GM18909 (cell line): ENCODE data around the gene SPPL3.
"Not testable (repeated sequence)": the region's sequence is repeated elsewhere in the genome, so short reads cannot be mapped to it uniquely, and the experiment has no call there.

Source experiments
- ATAC-seq: cut with Tn5 transposase; IDR thresholded peaks from one replicate; pipeline ENCODE4 v1.9.1; 2021; ENCODE audit warnings: mild to moderate bottlenecking; ENCODE audit not compliant: unreplicated experiment, poor library complexity

The SPPL3 gene

GRCh38 chr12:120904197-120904773 is at the start of gene SPPL3:
Gene SPPL3, minus strand, starts transcription at chr12:120904358. Its CDS starts 491 bp downstream, at chr12:120903867.
- ATAC-seq: peak; percentile 69

- no peak for ATAC-seq
Observed at GRCh38 chr12:120950807-120951206, 46.6 kb upstream of the SPPL3 start.

- ATAC-seq: not testable (repeated sequence)
Observed at GRCh38 chr12:120950260-120950799, 46.2 kb upstream of the SPPL3 start.

GRCh38 chr12:120945516-120945915 is 41.4 kb upstream of the SPPL3 start:
- ATAC-seq: not testable (repeated sequence)

GRCh38 chr12:120944645-120945217 is 40.6 kb upstream of the SPPL3 start:
- ATAC-seq: no peak

- ATAC-seq: no peak
Observed at GRCh38 chr12:120943482-120943881, 39.3 kb upstream of the SPPL3 start.

GRCh38 chr12:120941846-120942405 is 37.8 kb upstream of the SPPL3 start:
- no peak for ATAC-seq

- no peak for ATAC-seq
Observed at GRCh38 chr12:120941412-120941811, 37.3 kb upstream of the SPPL3 start.

GRCh38 chr12:120940799-120941198 is 36.6 kb upstream of the SPPL3 start:
- no peak for ATAC-seq

- ATAC-seq: no peak
Observed at GRCh38 chr12:120940006-120940405, 35.8 kb upstream of the SPPL3 start.

- no peak for ATAC-seq
Observed at GRCh38 chr12:120939523-120939922, 35.4 kb upstream of the SPPL3 start.

GRCh38 chr12:120938496-120938895 is 34.3 kb upstream of the SPPL3 start:
- ATAC-seq: no peak

GRCh38 chr12:120936197-120936596 is 32.0 kb upstream of the SPPL3 start:
- no peak for ATAC-seq

GRCh38 chr12:120933786-120934185 is 29.6 kb upstream of the SPPL3 start:
- ATAC-seq: no peak

GRCh38 chr12:120932956-120933526 is 28.9 kb upstream of the SPPL3 start:
- no peak for ATAC-seq

GRCh38 chr12:120932058-120932457 is 27.9 kb upstream of the SPPL3 start:
- no peak for ATAC-seq

GRCh38 chr12:120930032-120930431 is 25.9 kb upstream of the SPPL3 start:
- no peak for ATAC-seq

- ATAC-seq: no peak
Observed at GRCh38 chr12:120928864-120929652, 24.9 kb upstream of the SPPL3 start.

- no peak for ATAC-seq
Observed at GRCh38 chr12:120925740-120926563, 21.8 kb upstream of the SPPL3 start.

- ATAC-seq: no peak
Observed at GRCh38 chr12:120922279-120922678, 18.1 kb upstream of the SPPL3 start.
